GM19324 (cell line): ENCODE data around the gene U2AF2.

Experiments used
- ATAC-seq: cut with Tn5 transposase; IDR thresholded peaks from one replicate; pipeline ENCODE4 v1.9.1; 2021; ENCODE audit warnings: mild to moderate bottlenecking, moderate library complexity; ENCODE audit not compliant: unreplicated experiment, low FRiP score

Gene U2AF2

GRCh38 chr19:55687281-55688201 lies 32.7 kb downstream of the U2AF2 start:
- no peak for ATAC-seq

GRCh38 chr19:55688422-55689218 lies 33.8 kb downstream of the U2AF2 start:
- ATAC-seq, result no peak

GRCh38 chr19:55689411-55690108 lies 34.7 kb downstream of the U2AF2 start:
- no peak for ATAC-seq

DNA sequence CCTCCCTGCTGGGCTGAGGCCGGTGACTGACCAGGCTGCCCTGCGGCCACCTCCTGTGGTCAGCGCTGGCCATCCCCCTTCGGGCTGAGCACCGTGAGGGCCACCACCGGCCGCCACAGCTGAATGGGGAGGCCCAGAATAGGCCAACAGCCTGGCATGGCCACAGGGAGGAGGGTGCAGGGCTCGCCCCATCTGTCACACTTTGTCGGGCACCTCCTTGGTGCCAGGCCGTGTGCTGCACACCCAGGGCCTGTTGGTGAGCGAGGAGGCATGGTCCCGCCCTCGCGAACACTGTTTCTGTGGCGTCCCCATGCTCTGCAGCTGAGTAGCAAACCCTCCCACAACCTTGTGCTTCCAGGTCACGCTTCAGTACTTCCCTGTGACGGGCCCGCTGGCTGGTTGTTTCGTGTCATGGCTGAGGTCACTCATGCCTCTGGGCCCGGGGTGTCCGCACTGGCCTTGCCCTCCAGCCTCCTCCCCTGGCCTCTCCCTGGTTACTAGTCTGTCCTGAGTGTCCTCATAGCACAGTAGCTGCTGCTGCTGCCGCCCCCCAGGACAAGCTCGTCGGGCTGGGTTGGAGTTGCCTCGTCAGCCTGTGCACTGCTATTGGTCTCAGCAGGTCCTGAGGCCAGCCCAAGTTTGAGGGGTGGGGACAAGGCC lies 35.4 kb downstream of the U2AF2 start:
- ATAC-seq, result no peak

DNA sequence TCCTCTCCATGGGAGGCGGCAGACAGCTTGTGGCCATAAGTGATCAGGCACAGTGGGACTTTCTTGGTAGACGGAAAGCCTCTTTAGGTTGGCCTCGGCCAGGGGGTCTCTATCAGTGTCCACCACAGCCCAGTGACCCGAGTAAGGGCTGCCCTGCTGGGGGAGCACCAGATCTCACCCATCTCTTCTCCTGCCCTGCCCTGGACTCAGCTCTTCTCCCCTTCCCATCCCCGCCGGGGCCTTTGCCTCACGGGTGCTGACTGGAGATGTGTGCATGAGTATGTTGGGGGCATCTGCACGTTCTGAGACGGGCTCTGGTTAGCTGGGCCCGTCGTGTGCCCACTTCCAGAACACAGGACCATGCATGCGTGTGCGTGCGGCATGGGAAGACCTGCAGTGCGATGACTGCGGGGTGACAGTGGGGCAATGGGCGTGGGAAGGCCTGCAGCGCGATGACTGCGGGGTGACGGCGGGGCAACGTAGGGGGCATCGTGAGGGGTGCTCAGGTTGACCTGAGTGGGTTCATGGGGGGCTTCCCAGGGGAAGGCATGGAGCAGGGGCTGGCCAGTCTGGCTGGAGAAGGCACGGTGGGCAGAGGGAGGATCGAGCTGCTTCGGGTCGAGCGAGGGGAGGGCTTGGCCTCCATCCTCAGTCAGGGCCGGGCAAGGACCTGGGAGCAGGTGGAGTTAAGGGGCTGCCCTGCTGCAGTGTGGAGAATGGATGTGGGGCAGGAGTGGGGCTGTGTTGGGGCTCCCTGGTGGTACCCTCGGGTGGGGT lies 36.1 kb downstream of the U2AF2 start:
- no peak for ATAC-seq

- ATAC-seq, result no peak
These were observed 37.0 kb downstream of the U2AF2 start for GRCh38 chr19:55691561-55692481.

- ATAC-seq, result no peak
These were observed 37.8 kb downstream of the U2AF2 start for GRCh38 chr19:55692681-55693081.

- no peak for ATAC-seq
These were observed 38.6 kb downstream of the U2AF2 start for GRCh38 chr19:55693336-55693974.

- no peak for ATAC-seq
These were observed 39.4 kb downstream of the U2AF2 start for GRCh38 chr19:55694241-55694655.

DNA sequence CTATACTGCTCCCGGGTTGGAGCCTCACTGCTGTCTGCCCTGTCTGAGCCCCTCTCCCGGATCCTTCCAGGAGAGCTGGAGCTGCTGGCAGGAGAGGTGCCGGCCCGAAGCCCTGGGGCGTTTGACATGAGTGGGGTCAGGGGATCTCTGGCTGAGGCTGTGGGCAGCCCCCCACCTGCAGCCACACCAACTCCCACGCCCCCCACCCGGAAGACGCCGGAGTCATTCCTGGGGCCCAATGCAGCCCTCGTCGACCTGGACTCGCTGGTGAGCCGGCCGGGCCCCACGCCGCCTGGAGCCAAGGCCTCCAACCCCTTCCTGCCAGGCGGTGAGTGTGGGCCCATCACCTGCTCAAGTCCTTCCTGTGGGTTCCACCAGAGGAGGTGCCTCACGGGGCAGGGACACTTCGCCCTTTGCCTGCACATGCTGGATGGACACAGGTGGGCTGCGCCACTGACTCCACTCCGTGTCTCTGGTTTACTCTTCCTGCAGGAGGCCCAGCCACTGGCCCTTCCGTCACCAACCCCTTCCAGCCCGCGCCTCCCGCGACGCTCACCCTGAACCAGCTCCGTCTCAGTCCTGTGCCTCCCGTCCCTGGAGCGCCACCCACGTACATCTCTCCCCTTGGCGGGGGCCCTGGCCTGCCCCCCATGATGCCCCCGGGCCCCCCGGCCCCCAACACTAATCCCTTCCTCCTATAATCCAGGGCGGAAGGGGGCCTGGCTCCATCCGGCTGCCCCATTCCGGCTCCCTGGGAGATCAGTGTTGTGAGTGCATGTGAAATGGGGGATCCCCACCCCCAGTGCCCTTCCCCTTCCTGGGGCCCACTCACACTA lies 40.0 kb downstream of the U2AF2 start:
- ATAC-seq, result no peak

GRCh38 chr19:55695511-55696290 lies 40.9 kb downstream of the U2AF2 start:
- ATAC-seq, result no peak

DNA sequence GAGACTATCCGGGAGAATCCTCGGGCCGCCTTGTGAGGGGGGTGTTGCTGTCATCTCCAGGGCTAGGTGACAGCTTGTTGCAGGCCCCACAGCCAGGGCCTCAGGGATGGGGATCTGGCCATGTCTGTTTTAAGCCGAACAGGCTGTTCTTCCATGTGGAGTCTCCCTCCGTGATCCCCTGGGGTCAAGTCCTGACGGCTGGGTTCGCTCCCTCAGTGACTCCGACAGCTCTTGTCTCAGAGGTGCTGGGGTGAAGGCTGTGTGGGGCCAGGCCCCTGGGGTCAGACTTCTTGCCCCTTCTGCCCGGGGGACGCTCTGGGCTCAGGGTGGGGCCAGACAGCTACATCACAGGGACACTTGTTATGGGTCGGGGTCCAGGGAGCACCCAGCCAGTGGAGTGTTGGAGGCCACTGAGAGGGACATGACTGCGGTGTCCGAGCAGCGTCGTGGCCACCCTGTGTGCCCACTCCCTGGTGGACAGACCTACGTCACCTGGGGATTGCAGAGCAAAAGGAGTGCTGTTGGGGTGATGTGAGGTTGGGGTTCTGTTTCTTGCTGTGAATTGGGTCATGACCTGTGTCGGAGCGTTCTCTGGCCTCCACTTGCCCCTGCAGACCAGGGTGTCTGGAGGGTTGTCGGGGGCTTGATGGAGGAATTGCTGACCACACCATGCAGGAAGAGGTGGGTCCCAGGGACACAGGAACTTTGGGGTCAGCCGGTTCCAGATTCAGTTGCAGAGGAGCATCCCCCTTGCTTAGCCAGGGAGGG lies 41.6 kb downstream of the U2AF2 start:
- ATAC-seq, result no peak

DNA sequence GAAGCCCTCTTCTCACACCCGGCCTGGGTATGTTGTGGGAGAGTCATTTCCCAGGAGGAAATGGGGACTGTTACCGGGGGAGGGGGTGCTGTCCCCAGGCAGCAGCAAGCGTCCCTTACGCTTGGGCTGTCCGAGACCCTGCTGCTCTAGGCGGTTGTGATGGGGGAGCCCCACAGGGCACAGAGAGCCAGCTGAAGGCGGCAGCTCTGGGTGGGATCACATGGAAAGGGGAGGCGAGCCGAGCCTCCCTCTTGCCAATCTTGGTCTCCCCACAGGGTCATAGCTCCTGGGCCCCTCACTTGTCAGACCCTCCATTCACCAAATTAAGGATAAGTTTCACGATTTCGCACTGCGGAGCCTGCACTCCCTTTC lies 42.2 kb downstream of the U2AF2 start:
- no peak for ATAC-seq

DNA sequence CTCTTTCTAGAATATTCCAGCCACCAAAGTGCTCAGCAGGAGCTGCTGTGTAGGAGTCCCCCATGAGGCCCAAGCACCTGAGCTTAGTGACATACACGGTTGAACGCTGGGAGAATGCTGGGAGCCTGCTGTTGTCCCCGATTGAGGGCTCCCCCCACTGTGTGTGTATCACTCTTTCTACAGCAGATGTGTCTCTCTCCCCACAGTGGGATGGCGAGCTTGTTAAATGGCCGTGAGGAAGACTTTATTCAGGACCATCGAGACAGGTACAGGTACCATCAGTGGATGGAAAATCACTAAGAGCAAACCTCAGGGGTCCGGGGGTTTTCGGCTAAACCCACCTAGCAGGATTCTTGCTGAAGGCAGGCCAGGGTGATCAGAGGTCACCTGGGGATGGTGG lies 42.9 kb downstream of the U2AF2 start:
- no peak for ATAC-seq

GRCh38 chr19:55698256-55698655 lies 43.4 kb downstream of the U2AF2 start:
- no peak for ATAC-seq

GRCh38 chr19:55699221-55699620 lies 44.4 kb downstream of the U2AF2 start:
- ATAC-seq, result no peak
